ENCODE measurements around the gene PHAF1.

GRCh38 chr16:67149276-67150046 is 39.7 kb downstream of the PHAF1 start:
- no peak for TF ChIP-seq CTCF (IDR thresholded peaks at IDR 0.05 in 4 of 5, conservative IDR thresholded peaks at IDR 0.05 in 1 of 5)
- TF ChIP-seq POLR2A (IDR thresholded peaks at IDR 0.05) = no peak

Data from gastrocnemius medialis (tissue), 4 donors.